Measurements from ENCODE around the gene GUCA2B.

Gene GUCA2B

GRCh38 chr1:42154685-42155084 is 1.5 kb downstream of the GUCA2B start:
- Histone ChIP-seq H3K9me3 (ENCODE audit: control insufficient read depth in 2 of 2, low read length in 2 of 2) (no peaks in the 10 kb centered on the region), H3K27ac (ENCODE audit: low read length) (no peak overlapping the region), H3K4me3 (ENCODE audit: low read length in 2 of 2) (no peak overlapping the region), H3K27me3 (ENCODE audit: control insufficient read depth in 1 of 2, insufficient read depth in 2 of 2, low read length in 2 of 2) (peaks cover 4 to 11% of the 10 kb centered on the region in 2 donors), H3K36me3 (ENCODE audit: control insufficient read depth in 2 of 2, insufficient read depth in 2 of 2, low read length in 2 of 2) (no peaks in the 10 kb centered on the region), H3K9ac (ENCODE audit: low read length in 2 of 2) (no peak overlapping the region), H3K4me1 (ENCODE audit: control insufficient read depth, insufficient read depth, low read length) (no peaks in the 10 kb centered on the region)

- Histone ChIP-seq H3K4me3 (ENCODE audit: low read length in 2 of 2) (no peak overlapping the region), H3K36me3 (ENCODE audit: control insufficient read depth in 2 of 2, insufficient read depth in 2 of 2, low read length in 2 of 2) (no peaks in the 10 kb centered on the region), H3K9ac (ENCODE audit: low read length in 2 of 2) (no peak overlapping the region)
These were observed 2.2 kb downstream of the GUCA2B start for GRCh38 chr1:42155362-42155761.

GRCh38 chr1:42157667-42158066 is 4.5 kb downstream of the GUCA2B start:
- H3K4me3 ChIP-seq (ENCODE audit: low read length in 2 of 2): no peak overlapping the region
- no peak overlapping the region for H3K9ac ChIP-seq (ENCODE audit: low read length in 2 of 2)
- peaks cover 9 to 12% of the 10 kb centered on the region in 2 donors for H3K9me3 ChIP-seq (ENCODE audit: control insufficient read depth in 2 of 2, low read length in 2 of 2)
- no peaks in the 10 kb centered on the region for H3K36me3 ChIP-seq (ENCODE audit: control insufficient read depth in 2 of 2, insufficient read depth in 2 of 2, low read length in 2 of 2)
- no peak overlapping the region for H3K27ac ChIP-seq (ENCODE audit: low read length)
- H3K4me1 ChIP-seq (ENCODE audit: control insufficient read depth, insufficient read depth, low read length): no peaks in the 10 kb centered on the region
- H3K27me3 ChIP-seq (ENCODE audit: control insufficient read depth in 1 of 2, insufficient read depth in 2 of 2, low read length in 2 of 2): peaks cover 0 to 10% of the 10 kb centered on the region in 2 donors

More at GRCh38 chr1:42155362-42155761, 2.2 kb downstream of the GUCA2B start:
- peaks cover 4 to 11% of the 10 kb centered on the region in 2 donors for H3K27me3 ChIP-seq (ENCODE audit: control insufficient read depth in 1 of 2, insufficient read depth in 2 of 2, low read length in 2 of 2)
- H3K27ac ChIP-seq (ENCODE audit: low read length): no peak overlapping the region
- H3K4me1 ChIP-seq (ENCODE audit: control insufficient read depth, insufficient read depth, low read length): no peaks in the 10 kb centered on the region
- H3K9me3 ChIP-seq (ENCODE audit: control insufficient read depth in 2 of 2, low read length in 2 of 2): peaks cover 0 to 2% of the 10 kb centered on the region in 2 donors

- Histone ChIP-seq H3K4me3 (ENCODE audit: low read length in 2 of 2) (no peak overlapping the region), H3K27me3 (ENCODE audit: control insufficient read depth in 1 of 2, insufficient read depth in 2 of 2, low read length in 2 of 2) (peaks cover 0 to 7% of the 10 kb centered on the region in 2 donors), H3K4me1 (ENCODE audit: control insufficient read depth, insufficient read depth, low read length) (no peaks in the 10 kb centered on the region), H3K36me3 (ENCODE audit: control insufficient read depth in 2 of 2, insufficient read depth in 2 of 2, low read length in 2 of 2) (no peaks in the 10 kb centered on the region), H3K27ac (ENCODE audit: low read length) (no peak overlapping the region), H3K9me3 (ENCODE audit: control insufficient read depth in 2 of 2, low read length in 2 of 2) (peaks cover 9 to 12% of the 10 kb centered on the region in 2 donors), H3K9ac (ENCODE audit: low read length in 2 of 2) (no peak overlapping the region)
These were observed 5.0 kb downstream of the GUCA2B start for GRCh38 chr1:42158189-42158588.

GRCh38 chr1:42162181-42162580 is 9.0 kb downstream of the GUCA2B start:
- Histone ChIP-seq H3K9ac (ENCODE audit: low read length in 2 of 2) (no peak overlapping the region), H3K9me3 (ENCODE audit: control insufficient read depth in 2 of 2, low read length in 2 of 2) (peaks cover 9 to 12% of the 10 kb centered on the region in 2 donors), H3K4me1 (ENCODE audit: control insufficient read depth, insufficient read depth, low read length) (peaks cover 8% of the 10 kb centered on the region), H3K27me3 (ENCODE audit: control insufficient read depth in 1 of 2, insufficient read depth in 2 of 2, low read length in 2 of 2) (peaks cover 0 to 9% of the 10 kb centered on the region in 2 donors), H3K27ac (ENCODE audit: low read length) (no peak overlapping the region), H3K36me3 (ENCODE audit: control insufficient read depth in 2 of 2, insufficient read depth in 2 of 2, low read length in 2 of 2) (no peaks in the 10 kb centered on the region), H3K4me3 (ENCODE audit: low read length in 2 of 2) (no peak overlapping the region)

- peaks cover 8% of the 10 kb centered on the region for H3K4me1 ChIP-seq (ENCODE audit: control insufficient read depth, insufficient read depth, low read length)
- H3K27me3 ChIP-seq (ENCODE audit: control insufficient read depth in 1 of 2, insufficient read depth in 2 of 2, low read length in 2 of 2): peaks cover 0 to 9% of the 10 kb centered on the region in 2 donors
- no peaks in the 10 kb centered on the region for H3K36me3 ChIP-seq (ENCODE audit: control insufficient read depth in 2 of 2, insufficient read depth in 2 of 2, low read length in 2 of 2)
- H3K4me3 ChIP-seq (ENCODE audit: low read length in 2 of 2): no peak overlapping the region
- H3K9me3 ChIP-seq (ENCODE audit: control insufficient read depth in 2 of 2, low read length in 2 of 2): peaks cover 9 to 12% of the 10 kb centered on the region in 2 donors
- no peak overlapping the region for H3K9ac ChIP-seq (ENCODE audit: low read length in 2 of 2)
- H3K27ac ChIP-seq (ENCODE audit: low read length): no peak overlapping the region
These were observed 9.9 kb downstream of the GUCA2B start for GRCh38 chr1:42163114-42163513.

- peaks cover 8% of the 10 kb centered on the region for H3K4me1 ChIP-seq (ENCODE audit: control insufficient read depth, insufficient read depth, low read length)
These were observed 10.6 kb downstream of the GUCA2B start for GRCh38 chr1:42163536-42164503.

GRCh38 chr1:42164551-42165420 is 11.6 kb downstream of the GUCA2B start, which contains the start of gene GUCA2A:
TSS of gene GUCA2A (minus strand) at chr1:42164745. CDS start at chr1:42164712, 33 bp downstream.
- no peak within 1 kb of the TSS for H3K27ac ChIP-seq (ENCODE audit: low read length)
- peaks cover 9 to 12% of the 10 kb centered on the region in 2 donors for H3K9me3 ChIP-seq (ENCODE audit: control insufficient read depth in 2 of 2, low read length in 2 of 2)
- peaks cover 8% of the 10 kb centered on the region for H3K4me1 ChIP-seq (ENCODE audit: control insufficient read depth, insufficient read depth, low read length)
- no peak within 1 kb of the TSS for H3K4me3 ChIP-seq (ENCODE audit: low read length in 2 of 2)
- H3K27me3 ChIP-seq (ENCODE audit: control insufficient read depth in 1 of 2, insufficient read depth in 2 of 2, low read length in 2 of 2): peaks cover 0 to 9% of the 10 kb centered on the region in 2 donors
- H3K9ac ChIP-seq (ENCODE audit: low read length in 2 of 2): no peak within 1 kb of the TSS
- no peaks in the 10 kb centered on the region for H3K36me3 ChIP-seq (ENCODE audit: control insufficient read depth in 2 of 2, insufficient read depth in 2 of 2, low read length in 2 of 2)

More at GRCh38 chr1:42163536-42164503, 10.6 kb downstream of the GUCA2B start:
- Histone ChIP-seq H3K4me3 (ENCODE audit: low read length in 2 of 2) (no peak overlapping the region), H3K36me3 (ENCODE audit: control insufficient read depth in 2 of 2, insufficient read depth in 2 of 2, low read length in 2 of 2) (no peaks in the 10 kb centered on the region), H3K9me3 (ENCODE audit: control insufficient read depth in 2 of 2, low read length in 2 of 2) (peaks cover 9 to 12% of the 10 kb centered on the region in 2 donors), H3K27me3 (ENCODE audit: control insufficient read depth in 1 of 2, insufficient read depth in 2 of 2, low read length in 2 of 2) (peaks cover 0 to 9% of the 10 kb centered on the region in 2 donors), H3K9ac (ENCODE audit: low read length in 2 of 2) (no peak overlapping the region), H3K27ac (ENCODE audit: low read length) (no peak overlapping the region)

- Histone ChIP-seq H3K27ac (ENCODE audit: low read length) (no peak overlapping the region), H3K4me3 (ENCODE audit: low read length in 2 of 2) (no peak overlapping the region)
These were observed 12.5 kb downstream of the GUCA2B start for GRCh38 chr1:42165511-42166210.

More at GRCh38 chr1:42165511-42166210, 12.5 kb downstream of the GUCA2B start:
- H3K27me3 ChIP-seq (ENCODE audit: control insufficient read depth in 1 of 2, insufficient read depth in 2 of 2, low read length in 2 of 2): peaks cover 3 to 9% of the 10 kb centered on the region in 2 donors
- H3K9ac ChIP-seq (ENCODE audit: low read length in 2 of 2): no peak overlapping the region
- H3K36me3 ChIP-seq (ENCODE audit: control insufficient read depth in 2 of 2, insufficient read depth in 2 of 2, low read length in 2 of 2): no peaks in the 10 kb centered on the region
- peaks cover 8% of the 10 kb centered on the region for H3K4me1 ChIP-seq (ENCODE audit: control insufficient read depth, insufficient read depth, low read length)
- H3K9me3 ChIP-seq (ENCODE audit: control insufficient read depth in 2 of 2, low read length in 2 of 2): peaks cover 8 to 9% of the 10 kb centered on the region in 2 donors
